Measurements from ENCODE around the gene CA10. TPM values are rescaled to one million over a fixed set of nuclear protein-coding genes. Genes with fewer than 3 reads are reported as not detected.

CA10 gene
- total RNA-seq, 1 experiment from 2014 or later = 0.46 TPM

GRCh38 chr17:51941272-51941671, 217.2 kb downstream of the CA10 start:
- H2BK120ac ChIP-seq (ENCODE audit: low read depth, low read length, poor library complexity, severe bottlenecking) = no peak overlapping the region
- no peak overlapping the region for H4K8ac ChIP-seq (replicated peaks; ENCODE audit: insufficient read length, low read depth, low read length)
- H3K27ac ChIP-seq (ENCODE audit: insufficient read length, low read depth, low read length) = no peak overlapping the region
- no peaks in the 10 kb centered on the region for H3K9me3 ChIP-seq (ENCODE audit: control insufficient read depth, low read depth, low read length)
- no peaks in the 10 kb centered on the region for H3K23me2 ChIP-seq (ENCODE audit: insufficient read length, low read depth, low read length, poor library complexity, severe bottlenecking)
- no peak overlapping the region for H4K5ac ChIP-seq (ENCODE audit: insufficient read length, low read depth, low read length)
- H3K27me3 ChIP-seq (ENCODE audit: insufficient read depth, low read length) = no peaks in the 10 kb centered on the region
- no peaks in the 10 kb centered on the region for H4K20me1 ChIP-seq (ENCODE audit: control insufficient read depth, insufficient read depth, insufficient read length)
- H3K4me2 ChIP-seq (ENCODE audit: insufficient read depth, insufficient read length, low read length) = no peak overlapping the region
- no peak overlapping the region for H3K18ac ChIP-seq (ENCODE audit: insufficient read length, low read depth, low read length)
- H2BK20ac ChIP-seq (ENCODE audit: low read depth, low read length, poor library complexity, severe bottlenecking) = no peak overlapping the region
- no peak overlapping the region for H3K23ac ChIP-seq (ENCODE audit: insufficient read length, low read depth, low read length)
- no peak overlapping the region for H2AK5ac ChIP-seq (ENCODE audit: insufficient read length, low read length)
- H3K4me3 Mint-ChIP-seq = no peak overlapping the region
- DNase-seq = no peak
- H3K9ac ChIP-seq (ENCODE audit: extremely low read depth, insufficient read length, low read length) = no peak overlapping the region
- no peak overlapping the region for H2AFZ ChIP-seq (ENCODE audit: low read length)
- no peak overlapping the region for H3T11ph ChIP-seq (ENCODE audit: low read length)
- H3K4ac ChIP-seq (ENCODE audit: low read depth, low read length) = no peak overlapping the region
- no peak overlapping the region for H3K14ac ChIP-seq (ENCODE audit: insufficient read depth, low read length)
- no peaks in the 10 kb centered on the region for H3K36me3 Mint-ChIP-seq (ENCODE audit: insufficient read depth in 1 of 3, low read depth in 3 of 3)
- H4K91ac ChIP-seq (ENCODE audit: insufficient read length, low read depth, low read length) = no peak overlapping the region
- H3K4me1 Mint-ChIP-seq = peaks cover 4 to 8% of the 10 kb centered on the region in 2 experiments; a peak in 3 of 4 replicates
- H3K79me1 ChIP-seq (ENCODE audit: insufficient read depth, low read depth, low read length, poor library complexity, severe bottlenecking) = no peaks in the 10 kb centered on the region
- no peak overlapping the region for H3K27ac Mint-ChIP-seq
- H3K4me1 ChIP-seq (ENCODE audit: insufficient read depth, low read length) = no peaks in the 10 kb centered on the region; the same call in 1 of the 2 replicates
- H3K27me3 Mint-ChIP-seq (ENCODE audit: low read depth) = peaks cover 1% of the 10 kb centered on the region
- no peak for TF ChIP-seq CTCF (conservative IDR thresholded peaks at IDR 0.05)
- H3K56ac ChIP-seq (ENCODE audit: insufficient read length, low read depth, low read length) = no peak overlapping the region
- H3K79me2 ChIP-seq (ENCODE audit: insufficient read depth, low read length) = no peaks in the 10 kb centered on the region
- no peak overlapping the region for H2BK12ac ChIP-seq (ENCODE audit: insufficient read length, low read depth, low read length)
- no peak overlapping the region for H2BK5ac ChIP-seq (ENCODE audit: insufficient read length, low read length)
- WGBS (ENCODE audit: extremely low coverage, insufficient read length, low lambda C conversion rate) = no CpG with 5 or more reads among the region's 3 CpGs
- H3K9me3 Mint-ChIP-seq = no peaks in the 10 kb centered on the region
- no peak overlapping the region for H2BK15ac ChIP-seq (ENCODE audit: low read depth, low read length)

Measured in H9 (cell line).